Liver (tissue), 3 donors: ENCODE measurements around the gene GPHN.

ENCODE experiments used
- EGR1 ChIP-seq, 2 donors: IDR thresholded peaks; 2 replicates each; pipeline ENCODE4 v1.6.1; 2016 to 2018; ENCODE audit warnings: antibody characterized with exemption in 2 of 2, low read depth in 2 of 2
- FOXA1 ChIP-seq: IDR thresholded peaks from 2 replicates; pipeline ENCODE4 v1.6.1; 2016; ENCODE audit warnings: antibody characterized with exemption
- GABPA ChIP-seq, 2 donors: IDR thresholded peaks in 1 of 2; conservative IDR thresholded peaks in 1 of 2; 2 replicates each; pipeline ENCODE4 v1.6.1; 2016; ENCODE audit warnings: antibody characterized with exemption in 2 of 2, mild to moderate bottlenecking in 1 of 2, moderate library complexity in 1 of 2
- JUND ChIP-seq, 2 donors: IDR thresholded peaks; 2 replicates each; pipeline ENCODE4 v1.6.1; 2016; ENCODE audit warnings: antibody characterized with exemption in 2 of 2
- NR2F2 ChIP-seq: IDR thresholded peaks from 2 replicates; pipeline ENCODE4 v1.6.1; 2016; ENCODE audit warnings: antibody characterized with exemption
- RAD21 ChIP-seq, 2 donors: IDR thresholded peaks; 2 replicates each; pipeline ENCODE4 v1.6.1; 2016; ENCODE audit warnings: antibody characterized with exemption in 2 of 2, mild to moderate bottlenecking in 2 of 2
- RXRA ChIP-seq, 2 donors: IDR thresholded peaks; 2 replicates each; pipeline ENCODE4 v1.6.1; 2017 to 2018; ENCODE audit warnings: antibody characterized with exemption in 2 of 2, mild to moderate bottlenecking in 1 of 2
- SP1 ChIP-seq: IDR thresholded peaks from 2 replicates; pipeline ENCODE4 v1.6.1; 2018; ENCODE audit warnings: antibody characterized with exemption, mild to moderate bottlenecking
- TAF1 ChIP-seq: conservative IDR thresholded peaks from 2 replicates; pipeline ENCODE4 v1.6.1; 2016; ENCODE audit warnings: antibody characterized with exemption, mild to moderate bottlenecking
- TF ChIP-seq, protein P1 (sequence below): fragments of 150-350 bp; IDR thresholded peaks from 2 replicates; pipeline ENCODE4 v1.5.1; 2017; ENCODE audit warnings: improper control_type of control experiment, low read depth, low read length; ENCODE audit not compliant: missing input control
- TF ChIP-seq, protein P2 (sequence below): IDR thresholded peaks from 2 replicates; pipeline ENCODE4 v1.6.1; 2016; ENCODE audit warnings: antibody characterized with exemption
- TF ChIP-seq, protein P3 (sequence below): IDR thresholded peaks from 2 replicates; pipeline ENCODE4 v1.6.1; 2016; ENCODE audit warnings: antibody characterized with exemption, mild to moderate bottlenecking
- TF ChIP-seq, protein P4 (sequence below): IDR thresholded peaks from 2 replicates; pipeline ENCODE4 v1.6.1; 2016; ENCODE audit warnings: antibody characterized with exemption
- TF ChIP-seq, protein P5 (sequence below): IDR thresholded peaks from 2 replicates; pipeline ENCODE4 v1.6.1; 2016; ENCODE audit warnings: antibody characterized with exemption
- donor health status: healthy.
- donor health status: healthy.

DNA sequence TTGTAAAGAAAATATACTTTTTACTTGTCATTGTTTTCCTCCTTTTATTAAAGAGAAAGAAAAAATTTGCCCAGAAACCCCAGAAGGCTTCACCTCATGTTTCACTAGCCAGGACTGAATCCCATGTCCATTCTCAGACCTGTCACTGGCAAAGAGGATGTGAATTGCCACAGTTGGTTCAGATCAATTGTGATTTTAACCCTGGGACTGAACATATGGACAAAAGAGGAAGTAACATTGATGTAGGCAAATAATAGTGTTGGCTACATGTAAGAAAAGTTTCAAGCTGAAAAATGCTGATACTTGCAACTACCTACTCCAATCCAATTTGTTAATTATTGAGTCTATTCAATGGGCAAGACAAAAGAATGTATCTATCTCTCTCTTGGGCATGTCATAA is 30.4 kb upstream of the GPHN start:
- TF ChIP-seq GABPA (IDR thresholded peaks at IDR 0.05 in 1 of 2, conservative IDR thresholded peaks at IDR 0.05 in 1 of 2), result no peak
- TF ChIP-seq, protein P1, sequence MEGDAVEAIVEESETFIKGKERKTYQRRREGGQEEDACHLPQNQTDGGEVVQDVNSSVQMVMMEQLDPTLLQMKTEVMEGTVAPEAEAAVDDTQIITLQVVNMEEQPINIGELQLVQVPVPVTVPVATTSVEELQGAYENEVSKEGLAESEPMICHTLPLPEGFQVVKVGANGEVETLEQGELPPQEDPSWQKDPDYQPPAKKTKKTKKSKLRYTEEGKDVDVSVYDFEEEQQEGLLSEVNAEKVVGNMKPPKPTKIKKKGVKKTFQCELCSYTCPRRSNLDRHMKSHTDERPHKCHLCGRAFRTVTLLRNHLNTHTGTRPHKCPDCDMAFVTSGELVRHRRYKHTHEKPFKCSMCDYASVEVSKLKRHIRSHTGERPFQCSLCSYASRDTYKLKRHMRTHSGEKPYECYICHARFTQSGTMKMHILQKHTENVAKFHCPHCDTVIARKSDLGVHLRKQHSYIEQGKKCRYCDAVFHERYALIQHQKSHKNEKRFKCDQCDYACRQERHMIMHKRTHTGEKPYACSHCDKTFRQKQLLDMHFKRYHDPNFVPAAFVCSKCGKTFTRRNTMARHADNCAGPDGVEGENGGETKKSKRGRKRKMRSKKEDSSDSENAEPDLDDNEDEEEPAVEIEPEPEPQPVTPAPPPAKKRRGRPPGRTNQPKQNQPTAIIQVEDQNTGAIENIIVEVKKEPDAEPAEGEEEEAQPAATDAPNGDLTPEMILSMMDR, result no peak
- TF ChIP-seq, protein P2, sequence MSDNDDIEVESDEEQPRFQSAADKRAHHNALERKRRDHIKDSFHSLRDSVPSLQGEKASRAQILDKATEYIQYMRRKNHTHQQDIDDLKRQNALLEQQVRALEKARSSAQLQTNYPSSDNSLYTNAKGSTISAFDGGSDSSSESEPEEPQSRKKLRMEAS, result no peak
- no peak for TF ChIP-seq EGR1 (IDR thresholded peaks at IDR 0.05; ENCODE audit: low read depth in 2 of 2)
- TF ChIP-seq RAD21 (IDR thresholded peaks at IDR 0.05), result no peak
- TF ChIP-seq, protein P3, sequence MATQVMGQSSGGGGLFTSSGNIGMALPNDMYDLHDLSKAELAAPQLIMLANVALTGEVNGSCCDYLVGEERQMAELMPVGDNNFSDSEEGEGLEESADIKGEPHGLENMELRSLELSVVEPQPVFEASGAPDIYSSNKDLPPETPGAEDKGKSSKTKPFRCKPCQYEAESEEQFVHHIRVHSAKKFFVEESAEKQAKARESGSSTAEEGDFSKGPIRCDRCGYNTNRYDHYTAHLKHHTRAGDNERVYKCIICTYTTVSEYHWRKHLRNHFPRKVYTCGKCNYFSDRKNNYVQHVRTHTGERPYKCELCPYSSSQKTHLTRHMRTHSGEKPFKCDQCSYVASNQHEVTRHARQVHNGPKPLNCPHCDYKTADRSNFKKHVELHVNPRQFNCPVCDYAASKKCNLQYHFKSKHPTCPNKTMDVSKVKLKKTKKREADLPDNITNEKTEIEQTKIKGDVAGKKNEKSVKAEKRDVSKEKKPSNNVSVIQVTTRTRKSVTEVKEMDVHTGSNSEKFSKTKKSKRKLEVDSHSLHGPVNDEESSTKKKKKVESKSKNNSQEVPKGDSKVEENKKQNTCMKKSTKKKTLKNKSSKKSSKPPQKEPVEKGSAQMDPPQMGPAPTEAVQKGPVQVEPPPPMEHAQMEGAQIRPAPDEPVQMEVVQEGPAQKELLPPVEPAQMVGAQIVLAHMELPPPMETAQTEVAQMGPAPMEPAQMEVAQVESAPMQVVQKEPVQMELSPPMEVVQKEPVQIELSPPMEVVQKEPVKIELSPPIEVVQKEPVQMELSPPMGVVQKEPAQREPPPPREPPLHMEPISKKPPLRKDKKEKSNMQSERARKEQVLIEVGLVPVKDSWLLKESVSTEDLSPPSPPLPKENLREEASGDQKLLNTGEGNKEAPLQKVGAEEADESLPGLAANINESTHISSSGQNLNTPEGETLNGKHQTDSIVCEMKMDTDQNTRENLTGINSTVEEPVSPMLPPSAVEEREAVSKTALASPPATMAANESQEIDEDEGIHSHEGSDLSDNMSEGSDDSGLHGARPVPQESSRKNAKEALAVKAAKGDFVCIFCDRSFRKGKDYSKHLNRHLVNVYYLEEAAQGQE, result no peak
- TF ChIP-seq TAF1, result no peak
- TF ChIP-seq JUND (IDR thresholded peaks at IDR 0.05), result no peak
- TF ChIP-seq RXRA (IDR thresholded peaks at IDR 0.05), result no peak
- TF ChIP-seq SP1, result no peak
- TF ChIP-seq, protein P4, sequence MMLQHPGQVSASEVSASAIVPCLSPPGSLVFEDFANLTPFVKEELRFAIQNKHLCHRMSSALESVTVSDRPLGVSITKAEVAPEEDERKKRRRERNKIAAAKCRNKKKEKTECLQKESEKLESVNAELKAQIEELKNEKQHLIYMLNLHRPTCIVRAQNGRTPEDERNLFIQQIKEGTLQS, result no peak
- TF ChIP-seq NR2F2, result no peak
- TF ChIP-seq, protein P5, sequence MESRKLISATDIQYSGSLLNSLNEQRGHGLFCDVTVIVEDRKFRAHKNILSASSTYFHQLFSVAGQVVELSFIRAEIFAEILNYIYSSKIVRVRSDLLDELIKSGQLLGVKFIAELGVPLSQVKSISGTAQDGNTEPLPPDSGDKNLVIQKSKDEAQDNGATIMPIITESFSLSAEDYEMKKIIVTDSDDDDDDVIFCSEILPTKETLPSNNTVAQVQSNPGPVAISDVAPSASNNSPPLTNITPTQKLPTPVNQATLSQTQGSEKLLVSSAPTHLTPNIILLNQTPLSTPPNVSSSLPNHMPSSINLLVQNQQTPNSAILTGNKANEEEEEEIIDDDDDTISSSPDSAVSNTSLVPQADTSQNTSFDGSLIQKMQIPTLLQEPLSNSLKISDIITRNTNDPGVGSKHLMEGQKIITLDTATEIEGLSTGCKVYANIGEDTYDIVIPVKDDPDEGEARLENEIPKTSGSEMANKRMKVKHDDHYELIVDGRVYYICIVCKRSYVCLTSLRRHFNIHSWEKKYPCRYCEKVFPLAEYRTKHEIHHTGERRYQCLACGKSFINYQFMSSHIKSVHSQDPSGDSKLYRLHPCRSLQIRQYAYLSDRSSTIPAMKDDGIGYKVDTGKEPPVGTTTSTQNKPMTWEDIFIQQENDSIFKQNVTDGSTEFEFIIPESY, result no peak
- no peak for TF ChIP-seq FOXA1
